OCI-LY3 (cell line): ENCODE data around the gene SLC9C2.
"Not testable (repeated sequence)": the region's sequence is repeated elsewhere in the genome, so short reads cannot be mapped to it uniquely, and the experiment has no call there.

Experiments used
- H2AFZ ChIP-seq: fragments of 200-600, 300-600 bp; shearing (Covaris generic); 2 replicates; pipeline ENCODE4 v1.6.0; 2014; ENCODE audit warnings: antibody characterized with exemption, low read depth, low read length
- H3K27ac ChIP-seq: fragments of 200-600, 300-600 bp; sonication (generic); 2 replicates; pipeline ENCODE4 v1.5.1; 2014; ENCODE audit warnings: mild to moderate bottlenecking, low read length, moderate library complexity, mixed read lengths
- H3K27me3 ChIP-seq: fragments of 200-600, 300-600 bp; sonication (generic); 2 replicates; pipeline ENCODE4 v1.6.1; 2014; ENCODE audit warnings: low read depth, low read length, mixed read lengths
- H3K36me3 ChIP-seq: fragments of 200-600, 300-600 bp; sonication (generic); replicated peaks from 2 replicates; pipeline ENCODE3; 2014; ENCODE audit warnings: low read depth, low read length, mixed read lengths
- H3K4me1 ChIP-seq: fragments of 300-600, 200-600 bp; sonication (generic); 2 replicates; pipeline ENCODE4 v1.6.1; 2014; ENCODE audit warnings: low read length, mixed read lengths
- H3K4me2 ChIP-seq: fragments of 200-600, 300-600 bp; sonication (generic); 2 replicates; pipeline ENCODE4 v1.6.1; 2014; ENCODE audit warnings: low read length, mixed read lengths
- H3K4me3 ChIP-seq: fragments of 300-600, 200-600 bp; sonication (generic); 2 replicates; pipeline ENCODE4 v1.5.1; 2014; ENCODE audit warnings: antibody characterized with exemption, mild to moderate bottlenecking, low read length, moderate library complexity
- H3K79me2 ChIP-seq: fragments of 300-600, 200-600 bp; shearing (Covaris generic); 2 replicates; pipeline ENCODE4 v1.6.1; 2014; ENCODE audit warnings: mild to moderate bottlenecking, low read length, mixed read lengths
- H3K9ac ChIP-seq: fragments of 300-600, 200-600 bp; shearing (Covaris generic); 2 replicates; pipeline ENCODE4 v1.6.0; 2014; ENCODE audit warnings: mild to moderate bottlenecking, low read length, moderate library complexity
- H3K9me3 ChIP-seq: fragments of 200-600, 300-600 bp; shearing (Covaris generic); 2 replicates; pipeline ENCODE4 v1.6.1; 2014; ENCODE audit warnings: low read length, mixed read lengths; ENCODE audit not compliant: insufficient read depth
- H4K20me1 ChIP-seq: fragments of 200-600, 300-600 bp; sonication (generic); 2 replicates; pipeline ENCODE4 v1.6.1; 2016; ENCODE audit warnings: low read length, mixed read lengths; ENCODE audit not compliant: insufficient read depth
- EZH2phosphoT487 ChIP-seq: fragments of 200-600 bp; shearing (Covaris generic); IDR thresholded peaks from 2 replicates; pipeline ENCODE4 v1.6.1; 2018; ENCODE audit warnings: antibody characterized with exemption, mixed run types, low read depth
- TF ChIP-seq, protein P1 (sequence below): fragments of 200-600, 300-600 bp; sonication (generic); IDR thresholded peaks from 2 replicates; pipeline ENCODE4 v1.5.1; 2014; ENCODE audit warnings: antibody characterized with exemption, low read length, low read depth

Gene SLC9C2

DNA sequence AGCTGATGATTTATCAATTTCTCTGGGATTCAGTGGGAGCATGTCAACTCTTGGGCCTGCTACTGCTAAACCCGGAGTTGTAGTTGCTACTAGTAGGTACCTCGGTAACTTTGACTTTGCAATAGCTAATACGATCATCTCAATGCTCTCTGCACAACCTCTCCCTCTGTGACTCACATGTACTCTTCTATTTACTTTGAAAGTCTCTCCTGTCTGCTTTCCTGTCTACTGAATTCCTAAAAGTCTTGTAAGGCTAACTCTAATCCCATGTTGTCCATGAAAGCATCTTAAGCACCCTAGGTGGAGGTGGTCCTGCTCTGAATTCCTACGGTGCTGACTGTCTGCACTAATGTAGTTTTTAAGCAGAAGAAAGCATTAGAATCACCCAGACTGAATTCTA is 29.3 kb downstream of the SLC9C2 start:
- Histone ChIP-seq H3K4me2 (no peak overlapping the region), H3K9me3 (no peaks in the 10 kb centered on the region), H3K79me2 (no peaks in the 10 kb centered on the region), H4K20me1 (no peaks in the 10 kb centered on the region), H3K4me3 (no peak overlapping the region), H3K27me3 (no peaks in the 10 kb centered on the region), H3K9ac (no peak overlapping the region), H3K4me1 (peaks cover 32% of the 10 kb centered on the region), H3K36me3 (no peaks in the 10 kb centered on the region), H3K27ac (no peak overlapping the region), H2AFZ (no peak overlapping the region)
- no peak for TF ChIP-seq EZH2phosphoT487
- TF ChIP-seq, protein P1, sequence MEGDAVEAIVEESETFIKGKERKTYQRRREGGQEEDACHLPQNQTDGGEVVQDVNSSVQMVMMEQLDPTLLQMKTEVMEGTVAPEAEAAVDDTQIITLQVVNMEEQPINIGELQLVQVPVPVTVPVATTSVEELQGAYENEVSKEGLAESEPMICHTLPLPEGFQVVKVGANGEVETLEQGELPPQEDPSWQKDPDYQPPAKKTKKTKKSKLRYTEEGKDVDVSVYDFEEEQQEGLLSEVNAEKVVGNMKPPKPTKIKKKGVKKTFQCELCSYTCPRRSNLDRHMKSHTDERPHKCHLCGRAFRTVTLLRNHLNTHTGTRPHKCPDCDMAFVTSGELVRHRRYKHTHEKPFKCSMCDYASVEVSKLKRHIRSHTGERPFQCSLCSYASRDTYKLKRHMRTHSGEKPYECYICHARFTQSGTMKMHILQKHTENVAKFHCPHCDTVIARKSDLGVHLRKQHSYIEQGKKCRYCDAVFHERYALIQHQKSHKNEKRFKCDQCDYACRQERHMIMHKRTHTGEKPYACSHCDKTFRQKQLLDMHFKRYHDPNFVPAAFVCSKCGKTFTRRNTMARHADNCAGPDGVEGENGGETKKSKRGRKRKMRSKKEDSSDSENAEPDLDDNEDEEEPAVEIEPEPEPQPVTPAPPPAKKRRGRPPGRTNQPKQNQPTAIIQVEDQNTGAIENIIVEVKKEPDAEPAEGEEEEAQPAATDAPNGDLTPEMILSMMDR = no peak

DNA sequence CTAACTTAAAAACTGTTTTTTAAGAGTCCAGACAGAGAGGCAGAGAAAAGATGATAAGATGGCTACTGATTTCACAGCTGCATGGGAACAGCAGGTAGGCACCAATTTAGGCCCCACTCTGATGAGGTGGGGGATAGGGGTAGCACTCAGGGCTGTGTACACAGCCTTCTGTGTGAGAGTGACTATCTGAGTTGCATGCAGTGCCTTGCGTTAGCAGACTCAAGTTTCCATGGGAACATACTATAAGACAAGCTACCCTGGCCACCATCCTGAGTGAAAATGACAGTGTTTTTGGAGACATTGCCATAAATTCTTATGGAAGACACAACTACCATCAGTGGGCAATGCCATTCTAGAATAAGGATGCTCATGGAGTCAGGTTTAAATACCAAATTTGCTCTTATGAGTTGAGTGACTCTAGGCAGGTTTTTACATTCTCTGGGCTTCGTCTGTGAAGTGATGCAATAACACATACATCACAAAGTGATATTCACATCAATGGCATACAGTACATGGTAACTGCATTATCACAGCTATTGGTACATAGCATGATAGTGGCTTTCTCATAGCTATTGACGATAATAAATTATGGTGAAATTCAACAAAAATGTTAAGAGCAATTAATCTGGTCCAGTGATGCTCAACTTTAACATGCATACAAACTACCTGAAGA is 30.5 kb downstream of the SLC9C2 start:
- H3K9ac ChIP-seq = no peak overlapping the region
- no peaks in the 10 kb centered on the region for H3K79me2 ChIP-seq
- H3K4me2 ChIP-seq = peak overlapping the region; percentile 77; the same call in 1 of the 2 replicates
- H2AFZ ChIP-seq = peak overlapping the region; percentile 0; the same call in 1 of the 2 replicates
- no peak overlapping the region for H3K4me3 ChIP-seq
- H4K20me1 ChIP-seq = no peaks in the 10 kb centered on the region
- H3K9me3 ChIP-seq = no peaks in the 10 kb centered on the region
- TF ChIP-seq EZH2phosphoT487 = no peak
- TF ChIP-seq, protein P1 = no peak
- H3K4me1 ChIP-seq = peaks cover 32% of the 10 kb centered on the region
- peaks cover 3% of the 10 kb centered on the region for H3K36me3 ChIP-seq
- H3K27ac ChIP-seq = peak overlapping the region; percentile 89
- H3K27me3 ChIP-seq = no peaks in the 10 kb centered on the region

DNA sequence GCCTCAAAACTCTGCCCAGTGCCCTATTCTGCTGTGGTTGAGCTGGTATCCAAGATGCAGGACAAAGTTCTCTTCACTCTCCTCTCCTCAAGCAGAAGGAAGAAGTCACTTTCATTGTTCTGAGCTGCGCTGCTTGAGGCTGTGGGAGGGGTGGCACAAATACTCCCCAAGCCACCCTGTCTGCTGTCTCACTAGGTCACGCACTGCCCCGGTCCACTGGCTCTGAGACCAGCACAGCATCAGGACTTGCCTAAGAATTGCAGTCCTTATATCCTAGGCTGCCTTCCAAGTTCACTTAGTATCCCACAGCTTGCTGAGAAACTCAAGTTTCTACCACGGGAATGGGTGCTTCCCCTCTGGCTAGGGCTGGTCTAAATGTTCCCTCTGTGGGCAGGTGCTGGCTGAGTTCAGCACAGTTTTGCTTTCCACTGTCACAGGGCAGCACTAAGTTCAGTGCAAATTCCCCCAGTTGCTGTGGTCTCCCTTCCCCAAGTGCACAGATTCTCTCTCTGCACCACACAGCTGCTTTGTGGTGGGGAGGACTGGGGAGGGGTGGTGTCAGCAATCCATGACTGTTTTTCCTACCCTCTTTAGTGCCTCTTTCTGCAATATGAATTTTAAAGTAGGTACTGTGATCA is 32.4 kb downstream of the SLC9C2 start:
- H3K36me3 ChIP-seq = peaks cover 3% of the 10 kb centered on the region
- H4K20me1 ChIP-seq = no peaks in the 10 kb centered on the region
- peak overlapping the region; percentile 54 for H3K9ac ChIP-seq
- no peaks in the 10 kb centered on the region for H3K27me3 ChIP-seq
- H3K9me3 ChIP-seq = 0 out of 2 replicates have a peak, but pooled peaks cover 5% of the 10 kb centered on the region
- H3K4me2 ChIP-seq = peak overlapping the region; percentile 77
- TF ChIP-seq EZH2phosphoT487 = no peak
- TF ChIP-seq, protein P1 = no peak
- peak overlapping the region; percentile 54; the same call in 1 of the 2 replicates for H2AFZ ChIP-seq
- H3K79me2 ChIP-seq = no peaks in the 10 kb centered on the region
- H3K27ac ChIP-seq = peak overlapping the region; percentile 89
- H3K4me1 ChIP-seq = peaks cover 32% of the 10 kb centered on the region
- H3K4me3 ChIP-seq = peak overlapping the region; percentile 56

DNA sequence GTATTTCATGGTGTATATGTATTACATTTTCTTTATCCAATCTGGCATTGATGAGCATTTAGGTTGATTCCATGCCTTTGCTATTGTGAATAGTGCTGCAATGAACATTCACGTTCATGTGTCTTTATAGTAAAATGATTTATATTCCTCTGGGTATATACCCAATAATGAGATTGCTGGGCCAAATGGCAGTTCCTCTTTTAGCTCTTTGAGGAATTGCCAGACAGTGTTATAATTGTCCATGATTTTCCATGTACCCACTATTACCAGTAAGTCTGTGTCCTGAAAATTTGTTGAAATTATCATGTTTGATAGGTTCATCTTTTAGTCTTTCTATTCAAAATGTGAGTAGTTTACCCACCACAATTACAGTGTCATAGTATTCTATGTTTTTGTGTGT is 34.4 kb downstream of the SLC9C2 start:
- H2AFZ ChIP-seq = no peak overlapping the region
- TF ChIP-seq, protein P1 = no peak
- TF ChIP-seq EZH2phosphoT487 = no peak
- H3K9ac ChIP-seq = no peak overlapping the region
- no peak overlapping the region for H3K4me2 ChIP-seq
- H3K79me2 ChIP-seq = no peaks in the 10 kb centered on the region
- H3K27me3 ChIP-seq = no peaks in the 10 kb centered on the region
- no peak overlapping the region for H3K27ac ChIP-seq
- peaks cover 3% of the 10 kb centered on the region for H3K36me3 ChIP-seq
- H3K4me3 ChIP-seq = no peak overlapping the region
- no peaks in the 10 kb centered on the region for H4K20me1 ChIP-seq
- H3K9me3 ChIP-seq = 0 out of 2 replicates have a peak, but pooled peaks cover 5% of the 10 kb centered on the region
- peaks cover 32% of the 10 kb centered on the region for H3K4me1 ChIP-seq

DNA sequence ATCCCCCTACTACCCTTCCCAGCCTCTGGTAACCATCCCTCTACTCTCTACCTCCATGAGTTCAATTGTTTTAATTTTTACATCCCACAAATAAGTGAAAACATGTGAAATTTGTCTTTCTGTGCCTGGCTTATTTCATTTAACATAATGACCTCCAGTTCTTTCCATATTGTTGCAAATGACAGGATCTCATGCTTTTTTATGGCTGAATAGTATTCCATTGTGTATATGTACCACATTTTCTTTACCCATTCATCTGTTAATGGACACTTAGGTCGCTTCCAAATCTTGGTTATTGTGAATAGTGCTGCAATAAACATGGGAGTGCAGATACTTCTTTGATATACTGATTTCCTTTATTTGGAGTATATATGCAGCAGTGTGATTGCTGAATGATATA is 39.0 kb downstream of the SLC9C2 start:
- H3K27ac ChIP-seq, H3K79me2 ChIP-seq, H3K4me2 ChIP-seq, H3K27me3 ChIP-seq, H3K9me3 ChIP-seq, H2AFZ ChIP-seq, H3K36me3 ChIP-seq, H3K4me3 ChIP-seq, H3K9ac ChIP-seq, H3K4me1 ChIP-seq, H4K20me1 ChIP-seq: not testable (repeated sequence)
